ENCODE data around the gene UCK2. TPM values are rescaled to one million over a fixed set of nuclear protein-coding genes. Genes with fewer than 3 reads are reported as not detected.

Gene UCK2
- total and polyA plus RNA-seq, 9 of the 15 experiments (the other 6 are each of a cell fraction or from before 2014, with no cell fraction given) = 71.6 to 145 (median 95.8) TPM

DNA sequence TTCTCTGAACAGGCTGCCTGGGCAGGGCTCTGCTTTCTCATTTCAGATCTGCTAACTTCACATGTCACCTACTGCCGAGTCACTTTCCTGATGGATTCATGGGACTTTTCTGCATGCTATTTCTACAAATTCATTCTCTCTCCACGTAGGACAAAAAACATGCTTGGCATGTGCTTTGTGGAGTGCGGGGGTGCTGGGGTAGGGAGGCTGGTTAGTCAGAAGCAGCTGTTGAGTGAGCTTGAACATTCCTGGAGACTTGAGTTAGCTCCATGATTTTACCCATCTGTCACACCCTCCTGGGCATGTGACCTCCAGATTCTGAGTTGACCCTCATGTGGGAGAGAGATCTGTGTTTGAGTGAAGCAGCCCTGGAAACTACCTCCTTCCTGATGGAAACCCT, 71.4 kb downstream of the UCK2 start:
- FAIRE-seq (no peak), ATAC-seq (no peak), DNase-seq (ENCODE audit: extremely low read depth in 1 of 4, low spot score in 3 of 4) (no peak)
- peaks cover 94% of the 10 kb centered on the region for H3K36me3 ChIP-seq (ENCODE audit: control insufficient read depth, insufficient read depth, low read length)
- H2AFZ ChIP-seq (ENCODE audit: low read depth, low read length) = no peak overlapping the region
- in situ Hi-C loops (cut with MboI) (no loop called here), intact Hi-C loops (cut with micrococcal nuclease) (no loop called here)
- H3K4me3 ChIP-seq = no peak overlapping the region
- H4K20me1 ChIP-seq (replicated peaks; ENCODE audit: control insufficient read depth, insufficient read depth, low read length) = no peaks in the 10 kb centered on the region
- TF ChIP-seq, protein P1, sequence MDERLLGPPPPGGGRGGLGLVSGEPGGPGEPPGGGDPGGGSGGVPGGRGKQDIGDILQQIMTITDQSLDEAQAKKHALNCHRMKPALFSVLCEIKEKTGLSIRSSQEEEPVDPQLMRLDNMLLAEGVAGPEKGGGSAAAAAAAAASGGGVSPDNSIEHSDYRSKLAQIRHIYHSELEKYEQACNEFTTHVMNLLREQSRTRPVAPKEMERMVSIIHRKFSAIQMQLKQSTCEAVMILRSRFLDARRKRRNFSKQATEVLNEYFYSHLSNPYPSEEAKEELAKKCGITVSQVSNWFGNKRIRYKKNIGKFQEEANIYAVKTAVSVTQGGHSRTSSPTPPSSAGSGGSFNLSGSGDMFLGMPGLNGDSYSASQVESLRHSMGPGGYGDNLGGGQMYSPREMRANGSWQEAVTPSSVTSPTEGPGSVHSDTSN (CRISPR knock-in tag; IDR thresholded peaks at IDR 0.05; ENCODE audit: low read depth) = no peak
- TF ChIP-seq, protein P1 (tag; conservative IDR thresholded peaks at IDR 0.05; ENCODE audit: low read depth) = 0 out of 2 replicates have a peak, but pooled peaks have one; percentile 54
- TF ChIP-seq RNF2 (IDR thresholded peaks at IDR 0.05) = no peak
- no peak for TF ChIP-seq IRF2 (CRISPR knock-in tag; IDR thresholded peaks at IDR 0.05)
- H3K9ac ChIP-seq (ENCODE audit: insufficient read depth in 1 of 2, low read depth in 2 of 2, low read length in 2 of 2) = no peak overlapping the region
- no peaks in the 10 kb centered on the region for H3K9me3 ChIP-seq (replicated peaks; ENCODE audit: control insufficient read depth, insufficient read depth, low read depth, low read length)
- ChIA-PET CTCF (ENCODE audit: low intra/inter-chr PET ratio) (no interaction called here), POLR2A (interaction anchor here (1.0 kb wide), 1 partner anchor 17 kb away, joined by 3 read pairs; no protein-coding TSS in a partner anchor)
- H3K79me2 ChIP-seq (ENCODE audit: control insufficient read depth, insufficient read depth, low read length) = 0 out of 3 replicates have a peak, but pooled peaks cover 4% of the 10 kb centered on the region
- H3K4me2 ChIP-seq (ENCODE audit: insufficient read depth, low read length) = no peak overlapping the region
- H3K9me1 ChIP-seq (ENCODE audit: control insufficient read depth, insufficient read depth, low read length) = no peaks in the 10 kb centered on the region
- no TSS peak for BruUV-seq (replicated peaks)
- no peaks in the 10 kb centered on the region for H3K27me3 ChIP-seq (ENCODE audit: control insufficient read depth in 2 of 2, insufficient read depth in 2 of 2, low read length in 2 of 2)
- no peak overlapping the region for H3K27ac ChIP-seq (ENCODE audit: extremely low read depth, low read depth, low read length)
- 71% methylated on average over 3 of the region's 3 CpGs for WGBS (ENCODE audit: insufficient coverage, low coverage, missing lambda C conversion rate)
- peaks cover 0 to 3% of the 10 kb centered on the region in 2 experiments; a peak in 2 of 5 replicates for H3K4me1 ChIP-seq (replicated peaks in 1 of 2; ENCODE audit: control insufficient read depth in 2 of 2, insufficient read depth in 2 of 2, low read length in 2 of 2)

Data from K562 (cell line).